ENCODE results near the gene ZNF558.
"Not testable (repeated sequence)": the region's sequence is repeated elsewhere in the genome, so short reads cannot be mapped to it uniquely, and the experiment has no call there.

Gene ZNF558

DNA sequence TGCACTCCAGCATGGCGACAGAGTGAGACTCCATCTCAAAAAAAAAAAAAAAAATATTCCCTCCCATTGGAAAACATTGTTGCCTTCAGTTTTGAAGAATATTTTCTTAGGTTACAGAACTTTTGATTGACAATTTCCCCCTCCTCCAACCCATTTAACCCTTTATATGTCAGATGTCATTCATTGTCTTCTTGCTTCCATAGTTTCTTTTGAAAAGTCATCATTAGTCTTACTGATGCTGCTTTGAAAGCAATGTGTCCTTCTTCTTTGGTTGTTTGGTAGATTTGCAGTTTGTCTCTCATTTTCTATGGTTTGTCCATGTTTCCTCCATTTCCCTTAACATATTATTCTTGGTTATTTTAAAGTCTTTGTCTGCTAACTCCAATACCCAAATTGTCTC, 25.4 kb downstream of the ZNF558 start:
- Histone ChIP-seq H3K36me3 (ENCODE audit: control insufficient read depth, insufficient read depth, low read length) (peaks cover 72% of the 10 kb centered on the region), H3K9ac (ENCODE audit: low read length) (no peak overlapping the region), H3K4me3 (ENCODE audit: low read depth, low read length) (no peak overlapping the region), H3K27ac (ENCODE audit: low read depth, low read length) (no peak overlapping the region), H3K4me1 (ENCODE audit: control insufficient read depth, insufficient read depth, low read length) (no peaks in the 10 kb centered on the region), H3K27me3 (ENCODE audit: control insufficient read depth, insufficient read depth, low read length) (no peaks in the 10 kb centered on the region), H3K9me3 (ENCODE audit: control insufficient read depth, insufficient read depth, low read depth, low read length) (peaks cover 90% of the 10 kb centered on the region)

DNA sequence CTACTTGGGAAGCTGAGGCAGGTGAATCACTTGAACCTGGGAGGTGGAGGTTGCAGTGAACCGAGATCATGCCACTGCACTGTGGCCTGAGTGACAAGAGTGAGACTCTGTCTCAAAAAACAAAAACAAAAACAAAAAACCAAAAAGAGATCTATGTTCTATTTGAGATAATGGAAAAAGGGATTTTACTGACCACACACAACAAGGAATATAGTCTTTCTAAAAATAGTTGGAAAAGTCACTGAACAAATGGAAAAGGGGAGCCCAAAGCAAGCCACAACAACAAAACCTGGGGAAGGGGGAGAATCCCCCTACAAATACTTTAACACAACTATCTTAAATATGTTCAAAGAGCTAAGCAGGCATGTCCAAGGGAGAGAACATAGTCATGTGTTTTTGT, 37.3 kb downstream of the ZNF558 start:
- H3K4me1 ChIP-seq (ENCODE audit: control insufficient read depth, insufficient read depth, low read length), result no peaks in the 10 kb centered on the region
- H3K27ac ChIP-seq (ENCODE audit: low read depth, low read length), result no peak overlapping the region
- no peaks in the 10 kb centered on the region for H3K27me3 ChIP-seq (ENCODE audit: control insufficient read depth, insufficient read depth, low read length)
- peaks cover 46% of the 10 kb centered on the region for H3K9me3 ChIP-seq (ENCODE audit: control insufficient read depth, insufficient read depth, low read depth, low read length)
- H3K4me3 ChIP-seq (ENCODE audit: low read depth, low read length), result no peak overlapping the region
- no peak overlapping the region for H3K9ac ChIP-seq (ENCODE audit: low read length)
- H3K36me3 ChIP-seq (ENCODE audit: control insufficient read depth, insufficient read depth, low read length), result no peaks in the 10 kb centered on the region

GRCh38 chr19:8773587-8773986, 58.5 kb downstream of the ZNF558 start:
- not testable (repeated sequence) for H3K27me3 ChIP-seq (ENCODE audit: control insufficient read depth, insufficient read depth, low read length); H3K9me3 ChIP-seq (ENCODE audit: control insufficient read depth, insufficient read depth, low read depth, low read length); H3K36me3 ChIP-seq (ENCODE audit: control insufficient read depth, insufficient read depth, low read length); H3K4me3 ChIP-seq (ENCODE audit: low read depth, low read length); H3K9ac ChIP-seq (ENCODE audit: low read length); H3K4me1 ChIP-seq (ENCODE audit: control insufficient read depth, insufficient read depth, low read length); H3K27ac ChIP-seq (ENCODE audit: low read depth, low read length)

DNA sequence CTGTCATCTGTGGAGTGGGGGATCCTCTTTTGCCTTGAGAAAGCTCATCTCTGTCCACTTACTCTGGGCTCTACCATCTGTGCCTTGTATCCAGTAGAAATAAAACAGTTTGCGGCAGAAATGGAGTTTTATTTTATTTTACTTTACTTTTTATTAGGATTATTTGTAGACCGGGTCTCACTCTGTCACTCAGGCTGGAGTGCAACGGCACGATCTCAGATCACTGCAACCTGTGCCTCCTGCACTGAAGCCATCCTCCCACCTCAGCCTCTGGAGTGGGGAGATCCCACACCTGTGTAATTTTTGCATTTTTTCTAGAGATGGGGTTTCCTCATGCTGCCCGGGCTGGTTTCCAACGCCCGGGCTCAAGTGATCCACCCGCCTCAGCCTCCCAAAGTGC, 62.8 kb downstream of the ZNF558 start:
- H3K4me1 ChIP-seq (ENCODE audit: control insufficient read depth, insufficient read depth, low read length); H3K9ac ChIP-seq (ENCODE audit: low read length); H3K4me3 ChIP-seq (ENCODE audit: low read depth, low read length); H3K27me3 ChIP-seq (ENCODE audit: control insufficient read depth, insufficient read depth, low read length); H3K27ac ChIP-seq (ENCODE audit: low read depth, low read length); H3K36me3 ChIP-seq (ENCODE audit: control insufficient read depth, insufficient read depth, low read length); H3K9me3 ChIP-seq (ENCODE audit: control insufficient read depth, insufficient read depth, low read depth, low read length): not testable (repeated sequence)

DNA sequence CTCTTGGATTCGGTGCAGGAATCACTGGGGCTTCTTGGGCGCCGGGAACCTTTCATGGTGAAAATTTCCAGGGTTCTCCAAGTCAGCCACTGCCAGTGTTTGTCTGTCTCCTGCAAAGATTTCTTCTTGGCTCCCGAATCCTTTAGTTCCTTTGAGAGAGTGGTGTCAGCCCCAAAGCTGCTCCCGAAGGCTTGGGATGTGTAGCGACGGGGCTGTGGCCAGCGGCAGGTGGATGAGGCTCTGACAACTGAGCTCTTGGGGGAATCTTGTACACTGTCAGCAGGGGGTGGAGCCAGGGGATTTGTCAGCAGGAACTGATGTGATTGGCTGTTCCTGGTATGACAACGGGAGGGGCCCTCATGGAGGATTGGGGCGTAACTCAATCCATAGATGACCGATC, 64.8 kb downstream of the ZNF558 start:
- not testable (repeated sequence) for H3K36me3 ChIP-seq (ENCODE audit: control insufficient read depth, insufficient read depth, low read length); H3K27me3 ChIP-seq (ENCODE audit: control insufficient read depth, insufficient read depth, low read length); H3K9me3 ChIP-seq (ENCODE audit: control insufficient read depth, insufficient read depth, low read depth, low read length); H3K27ac ChIP-seq (ENCODE audit: low read depth, low read length); H3K9ac ChIP-seq (ENCODE audit: low read length); H3K4me1 ChIP-seq (ENCODE audit: control insufficient read depth, insufficient read depth, low read length); H3K4me3 ChIP-seq (ENCODE audit: low read depth, low read length)
